Right hindlimb (tissue), 1 donor: ENCODE measurements around the gene ASTL.

Source experiments
- DNase-seq: peaks from one replicate; pipeline ENCODE4 v3.0.0-alpha.2; 2018

Gene ASTL

GRCh38 chr2:96111257-96111640 lies 27.1 kb downstream of the ASTL start:
- DNase-seq: no peak

GRCh38 chr2:96110621-96111256 lies 27.6 kb downstream of the ASTL start:
- peak; percentile 16 for DNase-seq

- DNase-seq: peak; percentile 7
These were observed 28.3 kb downstream of the ASTL start for GRCh38 chr2:96109931-96110511.

GRCh38 chr2:96109361-96109680 lies 29.0 kb downstream of the ASTL start:
- no peak for DNase-seq

GRCh38 chr2:96108541-96109360 lies 29.6 kb downstream of the ASTL start:
- peak; percentile 78 for DNase-seq

- peak; percentile 38 for DNase-seq
These were observed 30.2 kb downstream of the ASTL start for GRCh38 chr2:96108151-96108540.

GRCh38 chr2:96107708-96108065 lies 30.6 kb downstream of the ASTL start:
- DNase-seq: no peak

- peak; percentile 11 for DNase-seq
These were observed 31.2 kb downstream of the ASTL start for GRCh38 chr2:96106991-96107707.

GRCh38 chr2:96105994-96106715 lies 32.1 kb downstream of the ASTL start:
- peak; percentile 8 for DNase-seq

- DNase-seq: peak; percentile 4
These were observed 33.0 kb downstream of the ASTL start for GRCh38 chr2:96105152-96105915.

GRCh38 chr2:96104487-96104861 lies 33.8 kb downstream of the ASTL start:
- peak; percentile 4 for DNase-seq

- peak; percentile 11 for DNase-seq
These were observed 34.4 kb downstream of the ASTL start for GRCh38 chr2:96103761-96104486.

GRCh38 chr2:96103187-96103601 lies 35.1 kb downstream of the ASTL start:
- DNase-seq: no peak

GRCh38 chr2:96102596-96103186 lies 35.6 kb downstream of the ASTL start:
- peak; percentile 7 for DNase-seq

- peak; percentile 5 for DNase-seq
These were observed 37.4 kb downstream of the ASTL start for GRCh38 chr2:96100893-96101304.

- peak; percentile 18 for DNase-seq
These were observed 38.2 kb downstream of the ASTL start for GRCh38 chr2:96099861-96100798.

- peak; percentile 29 for DNase-seq
These were observed 39.3 kb downstream of the ASTL start for GRCh38 chr2:96098900-96099590.

GRCh38 chr2:96097951-96098823 lies 40.1 kb downstream of the ASTL start:
- DNase-seq: peak; percentile 11
